ENCODE data around the gene ITGB5.
"Not testable (repeated sequence)": the region's sequence is repeated elsewhere in the genome, so short reads cannot be mapped to it uniquely, and the experiment has no call there.

Gene ITGB5

GRCh38 chr3:124789103-124789502, 98.1 kb downstream of the ITGB5 start:
- DNase-seq = not testable (repeated sequence)

- no peak for DNase-seq
Observed at GRCh38 chr3:124788254-124788745, 98.9 kb downstream of the ITGB5 start.

- peak in 1 of 56 donors; percentile 8 for DNase-seq
Observed at GRCh38 chr3:124787476-124788195, 99.5 kb downstream of the ITGB5 start.

- DNase-seq = peak in 1 of 56 donors; percentile 15
Observed at GRCh38 chr3:124786511-124787241, 100.5 kb downstream of the ITGB5 start.

- DNase-seq = peak in 1 of 56 donors; percentile 6
Observed at GRCh38 chr3:124785973-124786372, 101.2 kb downstream of the ITGB5 start.

GRCh38 chr3:124784686-124785382, 102.3 kb downstream of the ITGB5 start:
- DNase-seq = peak in 3 of 56 donors; percentile 21 to 26 (median 26)

- DNase-seq = peak in 1 of 56 donors; percentile 10
Observed at GRCh38 chr3:124783696-124784095, 103.5 kb downstream of the ITGB5 start.

- DNase-seq = not testable (repeated sequence)
Observed at GRCh38 chr3:124782377-124782712, 104.8 kb downstream of the ITGB5 start.

- no peak for DNase-seq
Observed at GRCh38 chr3:124781476-124782376, 105.4 kb downstream of the ITGB5 start.

GRCh38 chr3:124780761-124781475, 106.2 kb downstream of the ITGB5 start:
- peak in 43 of 56 donors; percentile 19 to 76 (median 51) for DNase-seq

- DNase-seq = peak in 12 of 56 donors; percentile 12 to 64 (median 36)
Observed at GRCh38 chr3:124780356-124780755, 106.8 kb downstream of the ITGB5 start.

GRCh38 chr3:124779751-124780191, 107.4 kb downstream of the ITGB5 start:
- DNase-seq = no peak

GRCh38 chr3:124779116-124779515, 108.0 kb downstream of the ITGB5 start:
- DNase-seq = no peak

- no peak for DNase-seq
Observed at GRCh38 chr3:124777762-124778470, 109.2 kb downstream of the ITGB5 start.

GRCh38 chr3:124776856-124777255, 110.3 kb downstream of the ITGB5 start:
- no peak for DNase-seq

GRCh38 chr3:124775877-124776276, 111.3 kb downstream of the ITGB5 start:
- DNase-seq = no peak

GRCh38 chr3:124774841-124775402, 112.2 kb downstream of the ITGB5 start:
- DNase-seq = no peak

- DNase-seq = no peak
Observed at GRCh38 chr3:124774327-124774718, 112.8 kb downstream of the ITGB5 start.

Measured in amygdala (tissue), 56 donors.